ENCODE measurements around the gene SERTAD3.

The SERTAD3 gene

DNA sequence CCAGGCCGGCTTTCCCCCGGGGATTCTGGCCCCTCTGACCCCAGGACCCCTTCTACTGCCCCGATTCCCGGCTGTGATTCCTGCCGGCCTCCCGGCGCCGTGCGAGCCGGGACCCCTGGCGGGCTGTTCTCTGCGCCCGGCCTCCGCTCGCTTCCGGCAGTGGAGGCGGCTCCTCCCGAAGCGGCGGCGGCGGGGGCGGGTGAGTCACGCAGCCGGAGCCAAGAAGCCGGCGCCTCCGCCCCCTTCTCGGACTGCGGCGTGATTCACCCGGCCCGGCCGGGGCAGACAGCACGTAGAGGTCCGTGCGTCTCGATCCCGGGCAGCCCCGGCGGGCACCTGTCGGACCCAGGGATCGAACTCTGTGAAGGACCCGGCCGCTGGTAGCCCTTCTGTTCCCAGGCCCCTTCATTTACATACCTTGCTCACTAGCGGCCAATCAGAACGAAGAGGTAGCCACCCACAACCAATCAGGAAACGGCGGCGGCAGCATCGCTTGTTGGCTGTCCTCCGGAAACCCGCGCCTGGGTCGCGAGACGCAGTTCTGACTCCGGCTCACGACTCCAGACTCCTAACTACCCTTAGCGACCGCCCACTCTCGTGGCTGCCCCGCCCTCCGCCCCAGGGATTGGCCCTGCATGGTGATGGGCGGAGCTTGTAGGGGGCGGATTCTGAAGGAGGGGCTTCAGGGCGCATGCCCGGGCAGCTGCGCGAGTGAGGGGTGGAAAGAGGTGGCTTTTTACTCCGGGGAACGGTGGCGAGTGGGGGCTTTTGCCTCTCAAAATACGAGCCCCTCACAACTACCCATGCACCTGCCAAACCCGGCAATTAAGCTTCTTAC is 18.5 kb downstream of the SERTAD3 start, which contains the start of gene SERTAD1:
Gene SERTAD1, minus strand, starts transcription at position 543 of the 838 bp plus-strand sequence. CDS start 2,446 bp downstream, outside the sequence.
- DNase-seq (ENCODE audit: low read depth in 2 of 2), result peak; percentile 100

DNA sequence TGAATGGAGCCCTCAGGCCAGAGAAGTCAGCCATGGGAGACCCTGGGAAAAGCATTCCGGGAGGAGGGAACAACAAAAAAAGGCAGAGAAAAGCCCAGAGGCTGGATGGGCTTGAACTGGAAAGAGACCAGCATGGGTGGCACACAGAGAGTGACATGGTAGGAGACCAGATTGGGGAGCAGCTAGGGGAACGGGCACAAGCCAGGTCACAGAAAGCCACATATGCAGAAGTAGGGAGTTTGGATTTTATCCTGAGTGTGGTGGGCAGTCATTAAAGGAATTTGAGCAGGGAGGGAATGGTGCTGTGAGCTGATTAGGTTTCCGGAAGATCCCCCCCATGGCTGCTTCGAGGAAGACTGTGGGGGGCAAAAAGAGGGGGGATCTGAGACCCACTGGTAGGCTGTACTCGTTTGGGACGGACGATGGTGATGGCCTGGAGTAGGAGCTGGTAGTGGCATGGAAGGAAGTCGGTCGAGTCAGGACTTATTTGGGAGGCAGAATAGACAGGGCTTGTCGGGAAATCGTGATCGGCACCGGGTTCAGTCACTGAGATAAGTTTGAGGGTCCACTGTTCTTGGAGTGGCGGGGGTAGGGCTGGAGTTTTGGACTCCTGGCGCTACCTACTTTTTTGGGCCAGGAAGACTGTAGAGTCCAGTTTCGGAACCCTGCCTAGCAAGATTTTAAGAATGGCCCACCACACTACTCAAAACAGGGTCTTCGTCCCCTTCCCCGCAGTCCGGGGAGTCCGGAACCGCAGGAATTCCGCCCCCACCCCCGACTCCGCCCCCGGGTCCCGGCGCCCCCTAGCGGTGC is 19.3 kb downstream of the SERTAD3 start:
- no peak for DNase-seq (ENCODE audit: low read depth in 2 of 2)

DNA sequence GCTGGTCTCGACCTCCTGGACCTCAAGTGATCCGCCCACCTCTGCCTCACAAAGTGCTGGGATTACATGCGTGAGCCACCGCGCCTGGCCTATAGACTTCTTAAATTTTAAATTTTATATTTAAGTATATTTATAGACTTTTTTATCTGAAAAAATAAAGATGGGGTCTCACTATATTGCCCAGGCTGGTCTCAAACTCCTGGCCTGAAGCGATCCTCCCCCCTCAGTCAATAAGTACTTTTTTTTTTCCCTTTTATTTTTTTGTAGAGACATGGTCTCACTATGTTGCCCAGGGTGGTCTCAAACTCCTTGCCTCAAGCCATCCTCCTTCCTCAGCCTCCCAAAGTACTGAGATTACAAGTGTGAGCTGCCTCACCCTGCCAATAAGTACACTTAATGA is 20.2 kb downstream of the SERTAD3 start:
- DNase-seq (ENCODE audit: low read depth in 2 of 2), result no peak

DNA sequence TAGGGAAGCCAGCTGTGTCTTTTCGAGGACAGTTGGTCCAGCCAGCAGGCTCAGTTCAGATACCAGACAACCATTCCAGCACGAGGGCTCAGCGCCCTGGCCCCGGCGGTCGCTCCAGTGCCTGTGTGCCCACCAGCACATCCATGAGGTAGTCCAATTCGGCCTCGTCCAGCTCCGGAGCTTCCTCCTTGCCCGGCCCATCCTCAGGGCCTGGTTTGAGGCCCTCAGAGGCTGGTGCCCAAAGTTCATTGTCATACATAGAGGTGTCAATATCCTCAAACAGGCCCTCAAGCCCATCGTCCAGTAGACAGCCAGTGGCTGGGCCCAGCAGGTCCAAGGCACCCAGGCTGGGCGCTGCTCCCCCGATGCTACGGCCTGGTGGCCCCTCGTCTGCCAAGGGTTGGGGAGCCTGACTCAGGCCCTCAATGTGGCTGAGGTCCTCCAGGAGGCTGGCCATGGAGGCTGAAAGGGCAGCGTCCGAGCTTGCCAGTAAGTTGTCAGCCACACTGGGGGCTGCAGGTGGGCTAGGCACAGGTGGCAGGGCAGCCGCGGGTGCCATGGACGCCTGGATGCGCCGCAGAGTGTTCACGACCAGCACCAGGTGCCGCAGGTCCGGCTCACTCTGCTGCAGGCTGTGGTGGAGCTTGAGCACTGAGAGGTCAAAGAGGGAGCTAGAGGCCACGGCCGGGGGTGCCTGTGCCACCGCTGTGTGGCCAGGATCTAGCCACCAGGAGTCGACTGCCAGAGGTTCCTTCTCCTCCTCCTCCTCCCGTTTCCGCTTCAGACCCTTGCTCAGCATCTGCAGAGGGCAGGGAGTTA is 21.2 kb downstream of the SERTAD3 start:
- DNase-seq (ENCODE audit: low read depth in 2 of 2), result no peak

DNA sequence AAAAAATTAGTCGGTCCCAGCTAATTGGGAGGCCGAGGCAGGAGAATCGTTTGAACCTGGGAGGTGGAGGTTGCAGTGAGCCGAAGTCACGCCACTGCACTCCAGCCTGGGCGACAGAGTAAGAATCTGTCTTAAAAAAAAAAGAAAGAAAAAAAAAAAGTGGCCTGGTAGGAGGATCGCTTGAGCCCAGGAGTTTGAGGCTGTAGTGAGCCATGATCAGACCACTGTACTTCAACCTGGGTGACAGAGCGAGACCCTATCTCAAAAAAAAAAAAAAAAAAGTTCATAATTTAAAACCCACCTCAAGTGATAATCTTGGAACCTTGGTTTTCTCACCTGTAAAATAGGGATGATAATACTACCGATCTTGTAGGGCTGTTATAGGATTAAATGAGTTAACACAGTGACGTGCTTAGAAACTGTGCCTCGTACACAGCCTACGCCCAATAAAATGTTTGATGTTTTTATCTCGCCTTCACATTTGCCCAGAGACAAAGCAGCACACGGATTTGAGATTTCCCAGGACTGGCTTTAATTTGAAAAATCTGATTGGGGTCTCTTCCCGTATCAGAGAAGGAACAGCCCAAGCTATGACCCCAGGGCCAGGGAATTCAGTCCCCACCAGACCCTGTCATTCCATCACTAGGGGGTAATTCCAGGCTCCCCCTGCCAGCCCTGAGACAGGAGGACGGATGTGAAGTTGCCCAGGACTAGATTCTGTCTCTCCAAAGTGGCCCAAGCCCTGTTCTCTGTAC is 22.0 kb downstream of the SERTAD3 start:
- no peak for DNase-seq (ENCODE audit: low read depth in 2 of 2)

DNA sequence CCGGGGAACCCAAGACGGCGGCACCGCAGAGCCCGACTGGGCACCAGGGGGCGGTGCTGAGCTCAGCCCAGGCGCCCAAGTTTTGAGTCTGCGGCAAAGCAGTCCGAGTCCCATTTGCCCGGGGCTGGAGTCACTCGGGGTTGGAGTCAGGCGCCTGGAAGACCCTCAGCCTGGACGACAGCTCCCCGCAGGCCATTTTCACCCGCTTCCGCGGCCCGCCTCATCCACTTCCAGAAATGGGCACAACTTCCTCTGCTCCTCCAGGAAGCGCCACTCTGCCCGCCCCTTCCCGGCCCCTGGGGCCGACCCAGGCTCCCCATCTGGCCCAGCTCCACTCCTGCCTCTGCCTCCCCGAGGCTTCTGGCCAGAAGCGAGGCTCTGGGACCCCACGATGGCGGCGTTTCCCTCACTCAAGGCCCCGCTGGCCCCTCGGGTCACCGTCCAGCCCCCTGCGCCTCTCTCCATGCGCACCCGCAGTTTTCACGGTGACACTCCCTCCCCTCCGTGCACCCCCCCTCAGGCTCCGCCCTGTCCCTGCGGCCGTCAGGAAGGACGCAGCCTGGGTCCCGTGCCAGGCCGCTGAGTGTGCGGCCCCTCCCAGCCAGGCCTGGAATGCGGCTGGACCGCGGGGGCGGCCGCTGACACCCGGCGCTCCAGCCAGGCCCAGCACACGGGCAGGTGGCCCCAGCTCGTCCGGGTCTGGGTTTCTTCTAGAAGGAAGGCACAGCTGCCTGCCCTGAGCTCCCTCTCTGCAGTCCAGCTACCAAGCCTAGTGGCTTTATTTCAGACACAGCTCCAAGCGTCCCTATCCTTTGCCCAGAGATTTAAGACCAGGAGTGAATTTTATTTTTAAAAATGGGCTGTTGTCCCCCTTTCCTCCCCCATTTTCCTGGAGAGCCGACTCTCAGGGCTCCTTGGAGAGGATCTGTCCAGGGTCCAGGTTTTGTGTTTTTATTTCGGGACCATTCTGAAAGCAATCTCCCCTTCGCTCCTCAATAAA is 23.1 kb downstream of the SERTAD3 start:
- peak; percentile 47 to 76 for DNase-seq (ENCODE audit: low read depth in 2 of 2)

DNA sequence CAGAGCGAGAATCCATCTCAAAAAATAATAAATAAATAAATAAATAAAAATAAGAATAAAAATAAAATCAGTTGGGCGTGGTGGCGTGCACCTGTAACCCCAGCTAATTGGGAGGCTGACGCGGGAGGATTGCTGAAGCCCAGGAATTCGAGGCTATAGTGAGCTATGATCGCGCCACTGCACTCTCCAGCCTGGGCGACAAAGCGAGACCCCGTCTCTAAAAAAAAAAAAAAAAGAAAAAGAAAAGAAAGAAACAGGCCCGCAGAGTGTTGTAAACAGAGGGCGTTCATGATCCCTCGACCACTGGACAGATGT is 23.7 kb downstream of the SERTAD3 start:
- DNase-seq (ENCODE audit: low read depth in 2 of 2), result no peak

DNA sequence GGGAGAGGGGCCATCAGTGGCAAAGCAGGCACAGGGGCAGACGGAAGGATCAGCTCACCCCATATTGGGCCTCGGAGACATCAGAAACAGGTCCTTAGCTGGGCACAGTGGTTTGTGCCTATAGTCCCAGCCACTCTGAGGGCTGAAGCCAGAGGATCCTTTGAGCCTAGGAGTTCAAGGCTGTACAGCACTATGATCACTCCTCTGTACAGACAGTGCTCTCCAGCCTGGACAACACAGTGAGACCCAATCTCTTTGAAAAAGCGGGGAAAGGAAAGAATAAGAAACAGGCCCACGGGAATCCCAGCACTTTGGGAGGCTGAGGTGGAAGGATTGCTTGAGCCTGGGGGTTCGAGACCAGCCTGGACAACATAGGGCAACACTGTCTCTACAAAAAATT is 24.4 kb downstream of the SERTAD3 start:
- no peak for DNase-seq (ENCODE audit: low read depth in 2 of 2)

DNA sequence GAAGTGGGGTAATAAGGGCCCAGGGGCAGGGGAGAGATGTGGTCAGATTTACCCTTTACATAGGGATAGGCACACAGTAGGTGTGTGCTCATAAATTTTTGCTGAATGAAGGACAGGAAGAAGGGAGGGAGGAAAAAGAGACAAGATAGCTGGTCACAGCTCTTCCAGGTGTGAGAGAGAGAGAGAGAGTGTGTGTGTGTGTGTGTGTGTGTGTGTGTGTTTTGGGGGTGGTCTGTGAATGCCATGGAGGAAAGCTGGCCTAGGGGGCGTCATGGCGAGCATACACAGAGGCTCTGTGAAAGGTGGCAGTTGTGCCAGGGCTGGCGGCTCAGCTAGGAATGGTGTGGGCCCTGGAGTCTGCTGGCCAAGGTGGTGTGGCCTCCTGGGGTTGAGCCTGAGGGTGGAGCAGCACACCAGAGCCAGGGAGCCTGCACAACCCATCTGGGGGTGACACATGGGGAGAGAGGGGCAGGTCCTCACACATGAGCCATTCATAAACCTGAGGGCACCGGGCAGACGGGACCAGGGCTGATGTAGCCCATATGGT is 25.0 kb downstream of the SERTAD3 start:
- no peak for DNase-seq (ENCODE audit: low read depth in 2 of 2)

DNA sequence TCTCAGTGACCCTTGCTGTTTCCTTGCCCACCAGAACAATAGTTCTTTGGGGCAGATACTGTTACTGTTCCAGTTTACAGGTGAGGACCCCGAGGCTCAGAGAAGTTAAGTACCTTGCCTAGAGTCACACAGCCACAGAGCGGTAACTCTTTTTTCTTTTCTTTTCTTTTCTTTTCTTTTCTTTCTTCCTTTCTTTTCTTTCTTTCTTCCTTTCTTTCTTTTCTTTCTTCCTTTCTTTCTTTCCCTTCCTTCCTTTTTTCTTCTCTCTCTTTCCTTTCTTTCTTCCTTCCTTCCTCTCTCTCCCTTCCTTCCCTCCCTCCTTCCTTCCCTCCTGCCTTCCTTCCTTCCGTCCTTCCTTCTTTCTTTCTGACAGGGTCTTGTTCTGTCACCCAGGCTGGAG is 26.1 kb downstream of the SERTAD3 start:
- DNase-seq (ENCODE audit: low read depth in 2 of 2), result no peak

DNA sequence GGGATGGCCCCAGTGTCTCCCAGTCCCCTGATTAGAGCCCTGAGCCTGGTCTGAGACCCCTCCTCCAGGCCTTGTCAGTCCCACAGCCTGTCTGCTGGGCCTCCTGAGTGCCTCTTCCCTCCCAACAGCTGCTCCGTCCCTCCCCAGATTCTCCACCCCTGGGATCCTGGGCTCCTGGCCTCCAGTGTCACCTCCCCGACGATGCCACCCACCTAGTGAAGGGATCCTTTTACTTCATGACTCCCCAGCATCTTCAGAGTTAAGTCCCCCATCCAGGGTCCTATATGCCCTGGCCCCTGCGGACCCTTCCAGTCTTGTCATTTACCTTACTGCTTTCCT is 26.5 kb downstream of the SERTAD3 start:
- no peak for DNase-seq (ENCODE audit: low read depth in 2 of 2)

DNA sequence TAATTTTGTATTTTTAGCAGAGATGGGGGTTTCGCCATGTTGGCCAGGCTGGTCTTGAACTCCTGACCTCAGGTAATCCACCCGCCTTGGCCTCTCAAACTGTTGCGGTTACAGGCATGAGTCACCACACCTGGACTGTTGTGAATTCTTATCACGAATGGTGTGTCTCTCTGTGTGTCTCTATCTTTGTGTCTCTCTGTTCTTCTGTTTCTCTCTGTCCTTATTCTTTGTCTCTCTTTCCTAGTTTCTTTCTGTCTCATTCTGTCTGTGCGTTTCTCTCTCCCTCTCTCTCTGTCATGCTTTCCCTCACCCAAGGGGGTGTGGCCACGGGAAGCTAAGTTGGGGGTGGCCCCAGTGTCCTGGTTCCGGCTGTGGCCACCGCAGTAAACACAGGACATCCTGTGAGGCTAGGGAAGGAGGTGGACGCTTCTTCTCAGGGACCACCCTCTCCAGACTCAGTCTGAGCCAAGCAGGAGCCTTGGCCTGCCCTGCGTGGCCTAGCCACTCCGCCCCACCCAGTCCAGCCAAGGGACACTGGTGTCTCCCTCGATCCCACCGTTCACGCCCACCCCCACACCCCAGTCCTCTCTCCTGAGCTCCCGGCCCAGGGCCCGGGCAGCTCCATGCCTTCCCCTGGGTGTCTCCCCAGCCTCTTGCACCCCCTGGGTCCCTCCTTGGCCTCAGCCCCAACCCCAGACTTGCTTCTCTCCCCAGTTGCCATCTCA is 27.1 kb downstream of the SERTAD3 start:
- no peak for DNase-seq (ENCODE audit: low read depth in 2 of 2)

DNA sequence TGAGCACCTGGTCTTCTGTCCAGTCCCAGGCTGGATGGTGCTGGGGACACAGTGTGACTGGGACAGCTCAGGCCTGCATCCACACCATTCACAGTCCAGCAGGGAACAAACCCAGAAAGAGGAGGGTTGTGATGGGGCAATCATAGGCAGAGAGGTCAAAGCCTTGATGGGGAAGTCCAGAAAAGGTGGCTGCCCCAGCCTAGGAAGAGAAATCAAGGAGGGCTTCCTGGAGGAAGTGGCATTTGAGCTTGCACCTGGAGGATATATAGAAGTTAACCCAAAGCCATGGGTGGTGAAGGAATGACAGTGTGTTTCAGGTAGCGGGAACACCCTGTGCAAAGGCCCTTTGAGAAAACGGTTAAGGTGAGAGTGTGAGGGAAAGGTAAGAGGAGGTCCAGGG is 28.4 kb downstream of the SERTAD3 start:
- DNase-seq (ENCODE audit: low read depth in 2 of 2), result no peak

DNA sequence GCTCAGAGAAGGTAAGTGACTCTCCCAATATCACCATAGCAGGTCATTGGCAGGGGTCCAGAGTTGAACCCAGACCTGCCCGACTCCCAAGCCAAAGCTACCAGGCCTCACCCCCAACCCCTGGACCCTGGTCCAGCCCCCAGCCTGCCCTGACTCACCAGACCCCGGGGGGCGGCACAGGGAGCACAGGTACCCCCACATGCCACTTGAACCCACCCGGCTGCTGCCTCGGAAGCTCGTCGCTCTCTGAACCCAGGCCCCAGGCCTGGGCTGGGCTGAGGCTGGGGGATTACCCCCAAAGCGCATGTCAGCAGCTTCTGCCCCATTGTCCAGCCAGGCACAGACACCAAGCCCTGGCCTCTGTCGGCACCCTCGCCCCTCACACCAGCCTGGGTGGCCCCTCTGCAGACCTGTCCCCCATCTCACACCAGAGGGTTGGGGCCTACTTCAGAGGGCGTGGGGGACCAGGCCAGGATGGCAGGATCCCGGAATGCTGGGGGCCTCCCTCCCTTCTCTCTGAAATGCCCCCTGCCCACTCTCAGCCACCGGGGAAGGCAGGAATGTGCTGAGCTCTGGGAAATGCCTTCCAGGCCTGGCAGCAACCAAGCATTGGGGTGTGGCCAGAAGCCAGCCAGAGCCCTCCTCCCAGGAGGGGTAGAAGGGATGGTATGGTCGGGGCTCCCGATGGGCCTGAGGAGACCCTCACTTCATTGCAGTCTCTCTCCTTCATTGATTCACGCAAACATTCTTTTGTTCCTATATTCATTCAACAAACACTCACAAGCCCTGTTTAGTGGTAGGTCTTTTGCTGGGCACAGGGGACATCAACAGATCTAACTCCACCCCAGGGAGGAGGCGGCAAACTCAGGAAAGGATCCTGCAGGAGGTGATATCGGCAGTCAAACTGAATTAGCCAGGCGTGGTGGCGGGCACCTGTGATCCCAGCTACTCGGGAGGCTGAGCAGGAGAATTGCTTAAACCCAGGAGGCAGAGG is 29.3 kb downstream of the SERTAD3 start:
- no peak for DNase-seq (ENCODE audit: low read depth in 2 of 2)

DNA sequence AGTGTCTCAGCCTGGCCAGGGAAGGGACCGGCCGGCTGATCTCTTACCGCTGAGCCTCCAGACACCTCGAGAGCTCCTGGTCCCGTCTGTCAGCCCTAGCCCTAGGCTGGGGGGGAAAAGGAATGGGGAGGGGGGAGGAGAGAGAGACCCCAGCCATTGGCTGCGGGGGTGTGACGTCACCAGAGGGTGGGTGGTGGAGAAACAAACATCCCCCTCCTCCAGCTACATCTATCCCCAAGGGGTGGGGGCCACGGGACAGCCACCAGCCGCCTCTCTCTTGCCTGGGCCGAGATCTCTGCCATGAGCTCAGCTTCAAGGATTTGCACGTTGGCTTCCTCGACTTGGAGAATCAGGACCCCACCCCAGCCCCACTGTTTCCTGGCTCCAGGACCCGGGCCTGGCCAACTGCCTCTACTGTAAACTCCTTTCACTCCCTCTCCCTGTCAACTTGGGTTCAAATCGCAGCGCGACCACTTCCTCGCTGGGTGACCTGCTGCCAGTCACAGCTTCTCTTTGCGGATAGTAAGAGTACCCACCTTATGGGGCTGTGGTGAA is 30.8 kb downstream of the SERTAD3 start, which contains the start of gene PRX:
Gene PRX, minus strand, starts transcription at position 88 of the 555 bp plus-strand sequence. CDS start 5,446 bp downstream, outside the sequence.
- DNase-seq (ENCODE audit: low read depth in 2 of 2), result no peak

DNA sequence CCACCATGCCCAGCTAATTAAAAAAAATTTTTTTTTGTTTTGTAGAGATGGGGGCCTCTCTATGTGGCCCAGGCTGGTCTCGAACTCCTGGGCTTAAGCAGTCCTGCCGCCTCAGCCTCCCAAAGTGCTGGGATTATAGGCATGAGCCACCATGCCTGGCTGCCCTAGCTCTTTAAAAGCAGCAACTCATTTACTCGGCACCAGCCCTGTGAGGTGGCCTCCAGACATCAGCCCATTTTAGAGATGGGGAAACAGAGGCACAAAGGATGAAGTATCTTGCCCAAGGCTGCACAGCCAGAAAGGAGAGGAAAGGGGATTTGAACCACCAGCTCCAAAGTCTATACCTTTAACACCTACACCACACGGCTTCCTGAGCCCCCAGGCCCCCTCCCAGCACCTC is 31.3 kb downstream of the SERTAD3 start:
- no peak for DNase-seq (ENCODE audit: low read depth in 2 of 2)

DNA sequence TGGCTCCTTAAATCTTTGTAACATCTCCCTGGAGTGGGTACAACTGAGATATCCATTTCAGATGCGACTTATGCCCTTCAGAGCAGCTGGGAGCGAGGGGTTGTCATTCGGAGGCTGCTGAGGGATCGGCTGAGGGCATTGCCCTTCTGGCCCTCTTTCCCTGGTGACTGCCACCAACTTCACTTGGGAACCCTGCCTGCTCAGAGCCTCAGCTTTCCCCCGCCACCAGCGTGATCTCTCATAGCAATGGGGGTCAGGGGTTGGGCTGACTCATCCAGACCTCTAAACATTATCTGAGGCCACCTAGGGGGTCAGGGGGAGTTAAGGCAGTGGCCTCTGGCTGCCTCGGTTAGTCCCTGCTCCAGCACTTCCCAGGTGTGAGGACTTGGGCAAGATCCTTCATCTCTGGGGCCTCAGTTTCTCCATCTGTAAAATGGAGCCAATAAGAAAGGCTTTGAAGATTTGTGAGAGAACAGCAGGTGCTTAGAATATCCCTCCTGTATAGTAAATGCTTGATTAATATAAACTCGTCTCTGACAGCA is 32.1 kb downstream of the SERTAD3 start:
- no peak for DNase-seq (ENCODE audit: low read depth in 2 of 2)

All from stimulated activated CD4-positive, alpha-beta T cell treated with anti-CD3 and anti-CD28 coated beads, Interleukin-12 subunit alpha, Interleukin-12 subunit beta, amount 100 ng/mL, for 24 hours (primary cell).